HepG2 (cell line): Measurements from ENCODE around the gene PLD3. TPM values are rescaled to one million over a fixed set of nuclear protein-coding genes. Genes with fewer than 3 reads are reported as not detected.

Experiments used
- FUBP1 ChIP-seq: sonication (generic); formaldehyde crosslinking; IDR thresholded peaks from 2 replicates; pipeline ENCODE4 v1.5.1; 2020; ENCODE audit warnings: missing genetic modification reagents, mild to moderate bottlenecking, borderline replicate concordance
- GLI4 ChIP-seq: sonication (generic); formaldehyde crosslinking; IDR thresholded peaks from 2 replicates; pipeline ENCODE4 v1.5.1; 2020; ENCODE audit warnings: missing genetic modification reagents, mild to moderate bottlenecking, moderate library complexity, borderline replicate concordance
- GMEB1 ChIP-seq: sonication (generic); formaldehyde crosslinking; IDR thresholded peaks from 2 replicates; pipeline ENCODE4 v1.5.1; 2020; ENCODE audit warnings: missing genetic modification reagents, mild to moderate bottlenecking, borderline replicate concordance
- HMGA1 ChIP-seq: sonication (generic); formaldehyde crosslinking; conservative IDR thresholded peaks from 2 replicates; pipeline ENCODE4 v1.4.0; 2020; ENCODE audit warnings: missing genetic modification reagents
- HNRNPK ChIP-seq: fragments of 200-400 bp; formaldehyde crosslinking; IDR thresholded peaks from 2 replicates; pipeline ENCODE4 v1.6.1; 2018; ENCODE audit warnings: low read length, low read depth, moderate library complexity, mild to moderate bottlenecking; ENCODE audit not compliant: poor library complexity, severe bottlenecking
- JUND ChIP-seq: sonication (generic); formaldehyde crosslinking; IDR thresholded peaks from 2 replicates; pipeline ENCODE4 v1.8.0; 2022; ENCODE audit warnings: mild to moderate bottlenecking, missing genetic modification reagents
- RFXAP ChIP-seq: sonication (generic); formaldehyde crosslinking; IDR thresholded peaks from 2 replicates; pipeline ENCODE4 v1.4.0; 2020; ENCODE audit warnings: missing genetic modification reagents, borderline replicate concordance
- SMC3 ChIP-seq: IDR thresholded peaks from 2 replicates; pipeline ENCODE4 v1.6.1; 2011; ENCODE audit warnings: low read length, improper control_type of control experiment
- SNAPC2 ChIP-seq: sonication (generic); formaldehyde crosslinking; IDR thresholded peaks from 2 replicates; pipeline ENCODE4 v1.8.1; 2022; ENCODE audit warnings: mild to moderate bottlenecking, missing genetic modification reagents
- SP4 ChIP-seq: sonication (generic); formaldehyde crosslinking; IDR thresholded peaks from 2 replicates; pipeline ENCODE4 v1.8.1; 2023; ENCODE audit warnings: mild to moderate bottlenecking, missing genetic modification reagents
- SPEN ChIP-seq: sonication (generic); formaldehyde crosslinking; IDR thresholded peaks from 2 replicates; pipeline ENCODE4 v1.5.1; 2020; ENCODE audit warnings: low read depth, mild to moderate bottlenecking, missing genetic modification reagents
- ZNF350 ChIP-seq: sonication (generic); formaldehyde crosslinking; IDR thresholded peaks from 2 replicates; pipeline ENCODE4 v1.4.0; 2020; ENCODE audit warnings: mild to moderate bottlenecking, low read depth, missing genetic modification reagents, borderline replicate concordance
- ZNF441 ChIP-seq: sonication (generic); formaldehyde crosslinking; IDR thresholded peaks from 2 replicates; pipeline ENCODE4 v1.7.0; 2021; ENCODE audit warnings: missing genetic modification reagents, borderline replicate concordance
- polyA plus RNA-seq, 8 experiments: library from polyadenylated mRNA; depleted of rRNA in 3 of 8; stranded (reverse) in 7 of 8; unstranded in 1 of 8; fragments of >200 nt; fragmentation: Illumina TruSeq in 4 of 8; extraction: Trizol in 4 of 8; gene quantifications; 2 replicates each; pipeline versions ENCODE4 v1.2.1 to v1.2.3, GENCODE V29; 2011 to 2016; ENCODE audit warnings: low read depth in 4 of 8, missing spikeins in 1 of 8, mixed read lengths in 1 of 8; ENCODE audit not compliant: insufficient read depth in 1 of 8
- total RNA-seq, 5 experiments: library from RNA; depleted of rRNA; stranded (reverse); fragments of >200 nt; fragmentation: Illumina TruSeq; extraction: Trizol; gene quantifications; 2 replicates each; pipeline ENCODE4 v1.2.3, GENCODE V29; 2016; ENCODE audit warnings: low read depth in 1 of 5
- TF ChIP-seq, protein P1 (sequence below): sonication (generic); formaldehyde crosslinking; IDR thresholded peaks from one replicate; pipeline ENCODE4 v1.5.1; 2020; ENCODE audit warnings: mild to moderate bottlenecking, missing genetic modification reagents; ENCODE audit errors: not compliant biosample characterization
- TF ChIP-seq, protein P2 (sequence below): sonication (generic); formaldehyde crosslinking; IDR thresholded peaks from 2 replicates; pipeline ENCODE4 v1.4.0; 2020; ENCODE audit warnings: missing genetic modification reagents

PLD3 gene
- total and polyA plus RNA-seq, 2 of the 13 experiments (the other 11 are each of a cell fraction or from before 2014, with no cell fraction given) = 45.7 to 164 TPM

GRCh38 chr19:40420766-40421765 lies 72.6 kb downstream of the PLD3 start (continued):
- TF ChIP-seq, protein P1, sequence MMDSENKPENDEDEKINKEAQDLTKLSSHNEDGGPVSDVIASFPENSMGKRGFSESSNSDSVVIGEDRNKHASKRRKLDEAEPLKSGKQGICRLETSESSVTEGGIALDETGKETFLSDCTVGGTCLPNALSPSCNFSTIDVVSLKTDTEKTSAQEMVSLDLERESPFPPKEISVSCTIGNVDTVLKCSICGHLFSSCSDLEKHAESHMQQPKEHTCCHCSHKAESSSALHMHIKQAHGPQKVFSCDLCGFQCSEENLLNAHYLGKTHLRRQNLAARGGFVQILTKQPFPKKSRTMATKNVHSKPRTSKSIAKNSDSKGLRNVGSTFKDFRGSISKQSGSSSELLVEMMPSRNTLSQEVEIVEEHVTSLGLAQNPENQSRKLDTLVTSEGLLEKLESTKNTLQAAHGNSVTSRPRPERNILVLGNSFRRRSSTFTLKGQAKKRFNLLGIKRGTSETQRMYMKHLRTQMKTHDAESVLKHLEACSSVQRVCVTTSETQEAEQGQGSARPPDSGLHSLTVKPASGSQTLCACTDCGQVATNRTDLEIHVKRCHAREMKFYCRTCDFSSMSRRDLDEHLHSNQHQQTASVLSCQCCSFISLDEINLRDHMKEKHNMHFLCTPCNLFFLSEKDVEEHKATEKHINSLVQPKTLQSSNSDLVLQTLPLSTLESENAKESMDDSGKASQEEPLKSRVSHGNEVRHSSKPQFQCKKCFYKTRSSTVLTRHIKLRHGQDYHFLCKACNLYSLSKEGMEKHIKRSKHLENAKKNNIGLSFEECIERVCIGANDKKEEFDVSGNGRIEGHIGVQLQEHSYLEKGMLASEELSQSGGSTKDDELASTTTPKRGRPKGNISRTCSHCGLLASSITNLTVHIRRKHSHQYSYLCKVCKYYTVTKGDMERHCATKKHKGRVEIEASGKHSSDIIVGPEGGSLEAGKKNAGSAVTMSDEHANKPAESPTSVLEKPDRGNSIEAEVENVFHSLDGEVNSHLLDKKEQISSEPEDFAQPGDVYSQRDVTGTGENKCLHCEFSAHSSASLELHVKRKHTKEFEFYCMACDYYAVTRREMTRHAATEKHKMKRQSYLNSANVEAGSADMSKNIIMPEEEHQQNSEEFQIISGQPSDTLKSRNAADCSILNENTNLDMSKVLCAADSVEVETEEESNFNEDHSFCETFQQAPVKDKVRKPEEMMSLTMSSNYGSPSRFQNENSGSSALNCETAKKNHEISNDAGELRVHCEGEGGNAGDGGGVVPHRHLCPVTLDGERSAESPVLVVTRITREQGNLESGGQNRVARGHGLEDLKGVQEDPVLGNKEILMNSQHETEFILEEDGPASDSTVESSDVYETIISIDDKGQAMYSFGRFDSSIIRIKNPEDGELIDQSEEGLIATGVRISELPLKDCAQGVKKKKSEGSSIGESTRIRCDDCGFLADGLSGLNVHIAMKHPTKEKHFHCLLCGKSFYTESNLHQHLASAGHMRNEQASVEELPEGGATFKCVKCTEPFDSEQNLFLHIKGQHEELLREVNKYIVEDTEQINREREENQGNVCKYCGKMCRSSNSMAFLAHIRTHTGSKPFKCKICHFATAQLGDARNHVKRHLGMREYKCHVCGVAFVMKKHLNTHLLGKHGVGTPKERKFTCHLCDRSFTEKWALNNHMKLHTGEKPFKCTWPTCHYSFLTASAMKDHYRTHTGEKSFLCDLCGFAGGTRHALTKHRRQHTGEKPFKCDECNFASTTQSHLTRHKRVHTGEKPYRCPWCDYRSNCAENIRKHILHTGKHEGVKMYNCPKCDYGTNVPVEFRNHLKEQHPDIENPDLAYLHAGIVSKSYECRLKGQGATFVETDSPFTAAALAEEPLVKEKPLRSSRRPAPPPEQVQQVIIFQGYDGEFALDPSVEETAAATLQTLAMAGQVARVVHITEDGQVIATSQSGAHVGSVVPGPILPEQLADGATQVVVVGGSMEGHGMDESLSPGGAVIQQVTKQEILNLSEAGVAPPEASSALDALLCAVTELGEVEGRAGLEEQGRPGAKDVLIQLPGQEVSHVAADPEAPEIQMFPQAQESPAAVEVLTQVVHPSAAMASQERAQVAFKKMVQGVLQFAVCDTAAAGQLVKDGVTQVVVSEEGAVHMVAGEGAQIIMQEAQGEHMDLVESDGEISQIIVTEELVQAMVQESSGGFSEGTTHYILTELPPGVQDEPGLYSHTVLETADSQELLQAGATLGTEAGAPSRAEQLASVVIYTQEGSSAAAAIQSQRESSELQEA (CRISPR knock-in tag) = no peak
- TF ChIP-seq RFXAP (CRISPR knock-in tag) = peak; percentile 52; the same call in 1 of the 2 replicates
- no peak for TF ChIP-seq HMGA1 (CRISPR knock-in tag)
- TF ChIP-seq FUBP1 = no peak
- TF ChIP-seq, protein P2, sequence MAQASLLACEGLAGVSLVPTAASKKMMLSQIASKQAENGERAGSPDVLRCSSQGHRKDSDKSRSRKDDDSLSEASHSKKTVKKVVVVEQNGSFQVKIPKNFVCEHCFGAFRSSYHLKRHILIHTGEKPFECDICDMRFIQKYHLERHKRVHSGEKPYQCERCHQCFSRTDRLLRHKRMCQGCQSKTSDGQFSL (CRISPR knock-in tag) = peak; percentile 99
- TF ChIP-seq ZNF441 (CRISPR knock-in tag) = peak; percentile 48; the same call in 1 of the 2 replicates
- no peak; the same call in 1 of the 2 replicates for TF ChIP-seq SNAPC2 (CRISPR knock-in tag)
- TF ChIP-seq GMEB1 (CRISPR knock-in tag) = peak; percentile 83
- peak; percentile 30; the same call in 1 of the 2 replicates for TF ChIP-seq SMC3
- peak; percentile 86 for TF ChIP-seq SP4 (CRISPR knock-in tag)
- TF ChIP-seq HNRNPK = peak; percentile 89
- TF ChIP-seq JUND (CRISPR knock-in tag) = no peak; the same call in 1 of the 2 replicates
- peak; percentile 84 for TF ChIP-seq SPEN (CRISPR knock-in tag)
- TF ChIP-seq GLI4 (CRISPR knock-in tag) = peak; percentile 82; the same call in 1 of the 2 replicates
- TF ChIP-seq ZNF350 (CRISPR knock-in tag) = peak; percentile 83
